LNCAP (cell line): ENCODE results near the gene SLC2A9.

Source experiments
- TF ChIP-seq, protein P1 (sequence below): fragments of 450-650 bp; IDR thresholded peaks from 2 replicates; pipeline ENCODE4 v1.5.1; 2017; ENCODE audit warnings: mild to moderate bottlenecking

SLC2A9 gene

DNA sequence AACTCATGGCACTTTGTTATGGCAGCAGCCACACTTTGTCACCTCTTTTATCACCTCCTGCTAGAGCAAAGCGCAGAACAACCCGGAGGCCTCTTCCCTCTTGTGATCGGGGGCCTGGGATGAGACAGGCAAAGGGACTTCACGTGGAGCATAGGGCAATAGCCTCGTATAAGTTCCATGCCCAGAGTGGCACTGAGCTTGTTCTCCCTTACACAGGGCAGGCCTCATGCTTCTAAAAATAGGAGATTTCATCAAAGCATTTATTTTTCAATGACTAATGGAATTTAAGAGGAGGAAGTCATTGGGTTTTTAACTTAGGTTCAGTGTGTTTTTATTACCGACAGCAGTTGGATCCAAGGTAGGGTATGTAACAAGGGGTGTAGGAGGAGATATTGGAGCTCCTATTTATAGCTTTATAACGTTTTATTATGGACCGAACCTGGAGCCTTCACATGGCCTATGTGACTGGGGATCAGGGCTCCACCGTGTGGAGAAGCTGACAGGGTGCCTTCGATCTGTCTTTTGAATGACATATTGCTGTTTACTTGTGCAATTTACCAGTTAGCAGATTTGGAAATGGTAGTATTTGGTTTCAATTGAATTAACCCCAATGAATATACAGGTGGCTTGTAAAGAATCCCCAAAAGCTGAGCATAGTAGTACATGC lies 93.8 kb downstream of the SLC2A9 start:
- TF ChIP-seq, protein P1, sequence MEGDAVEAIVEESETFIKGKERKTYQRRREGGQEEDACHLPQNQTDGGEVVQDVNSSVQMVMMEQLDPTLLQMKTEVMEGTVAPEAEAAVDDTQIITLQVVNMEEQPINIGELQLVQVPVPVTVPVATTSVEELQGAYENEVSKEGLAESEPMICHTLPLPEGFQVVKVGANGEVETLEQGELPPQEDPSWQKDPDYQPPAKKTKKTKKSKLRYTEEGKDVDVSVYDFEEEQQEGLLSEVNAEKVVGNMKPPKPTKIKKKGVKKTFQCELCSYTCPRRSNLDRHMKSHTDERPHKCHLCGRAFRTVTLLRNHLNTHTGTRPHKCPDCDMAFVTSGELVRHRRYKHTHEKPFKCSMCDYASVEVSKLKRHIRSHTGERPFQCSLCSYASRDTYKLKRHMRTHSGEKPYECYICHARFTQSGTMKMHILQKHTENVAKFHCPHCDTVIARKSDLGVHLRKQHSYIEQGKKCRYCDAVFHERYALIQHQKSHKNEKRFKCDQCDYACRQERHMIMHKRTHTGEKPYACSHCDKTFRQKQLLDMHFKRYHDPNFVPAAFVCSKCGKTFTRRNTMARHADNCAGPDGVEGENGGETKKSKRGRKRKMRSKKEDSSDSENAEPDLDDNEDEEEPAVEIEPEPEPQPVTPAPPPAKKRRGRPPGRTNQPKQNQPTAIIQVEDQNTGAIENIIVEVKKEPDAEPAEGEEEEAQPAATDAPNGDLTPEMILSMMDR = 0 out of 2 replicates have a peak, but pooled peaks have one; percentile 20

DNA sequence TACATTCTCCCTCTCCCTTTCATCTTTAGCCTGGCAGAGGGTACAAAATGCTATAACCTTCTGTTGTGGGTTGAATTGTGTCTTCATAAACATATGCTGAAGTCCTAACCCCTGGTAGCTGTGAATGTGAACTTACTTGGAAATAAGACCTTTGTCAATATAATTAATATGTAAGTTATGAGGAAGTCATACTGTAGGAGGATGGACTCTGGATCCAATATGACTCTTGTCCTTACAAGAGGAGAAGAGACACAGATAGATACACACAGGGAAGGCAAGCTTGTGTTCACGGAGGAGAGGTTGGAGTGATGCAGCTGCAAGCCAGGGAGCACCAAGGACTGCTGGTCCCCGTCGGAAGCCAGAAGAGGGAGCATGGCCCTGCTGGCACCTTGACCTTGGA lies 94.7 kb downstream of the SLC2A9 start:
- TF ChIP-seq, protein P1 = no peak

DNA sequence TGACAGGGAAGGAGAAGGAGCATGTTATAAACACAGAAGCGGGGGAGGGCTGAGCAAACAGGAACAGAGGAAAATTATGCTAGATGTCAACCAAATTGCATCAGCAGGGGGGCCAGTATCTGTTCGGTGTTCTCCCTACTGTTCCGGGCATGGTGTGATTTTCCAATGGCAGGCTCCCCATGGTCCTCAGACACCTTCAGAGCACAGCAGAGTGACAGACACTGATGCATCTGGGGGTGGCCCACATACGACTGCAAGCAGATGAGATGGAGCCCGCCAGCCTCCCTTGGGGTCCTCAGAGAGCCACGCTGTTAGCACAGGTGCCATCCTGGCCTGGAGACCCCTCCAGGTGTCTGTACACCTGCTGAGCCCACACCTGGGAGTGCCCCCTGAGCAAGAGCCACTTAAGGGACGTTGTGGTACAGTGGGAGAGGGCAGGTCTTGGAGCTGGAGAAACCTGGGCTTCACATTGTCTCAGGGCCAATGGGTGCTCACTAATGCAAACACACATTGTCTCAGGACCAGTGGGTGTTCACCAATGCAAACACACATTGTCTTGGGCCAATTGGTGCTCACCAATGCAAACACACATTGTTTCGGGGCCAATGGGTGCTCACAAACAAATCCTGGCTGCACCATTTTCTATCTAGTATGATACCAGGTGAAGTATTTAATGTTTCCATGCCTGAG lies 95.4 kb downstream of the SLC2A9 start:
- TF ChIP-seq, protein P1 = no peak

DNA sequence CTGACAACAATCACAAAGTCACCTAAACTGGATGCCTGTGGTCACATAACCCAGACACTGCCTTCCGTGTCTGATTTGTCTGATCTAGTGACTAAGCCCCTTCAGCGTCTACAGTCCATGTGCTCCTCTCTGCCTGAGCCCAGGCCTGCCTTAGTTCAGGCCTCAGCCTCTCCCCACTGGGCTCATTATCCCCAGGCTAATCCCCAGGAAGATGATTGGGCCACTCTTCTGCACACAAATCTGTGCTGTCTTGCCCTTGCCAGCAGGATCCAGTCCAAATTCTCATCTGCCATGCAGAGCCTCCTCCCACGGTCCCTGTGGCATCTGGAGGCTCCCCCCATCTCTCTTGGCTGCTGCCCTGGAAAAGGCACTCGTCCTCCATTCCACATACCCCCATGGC lies 96.5 kb downstream of the SLC2A9 start:
- TF ChIP-seq, protein P1 = no peak

DNA sequence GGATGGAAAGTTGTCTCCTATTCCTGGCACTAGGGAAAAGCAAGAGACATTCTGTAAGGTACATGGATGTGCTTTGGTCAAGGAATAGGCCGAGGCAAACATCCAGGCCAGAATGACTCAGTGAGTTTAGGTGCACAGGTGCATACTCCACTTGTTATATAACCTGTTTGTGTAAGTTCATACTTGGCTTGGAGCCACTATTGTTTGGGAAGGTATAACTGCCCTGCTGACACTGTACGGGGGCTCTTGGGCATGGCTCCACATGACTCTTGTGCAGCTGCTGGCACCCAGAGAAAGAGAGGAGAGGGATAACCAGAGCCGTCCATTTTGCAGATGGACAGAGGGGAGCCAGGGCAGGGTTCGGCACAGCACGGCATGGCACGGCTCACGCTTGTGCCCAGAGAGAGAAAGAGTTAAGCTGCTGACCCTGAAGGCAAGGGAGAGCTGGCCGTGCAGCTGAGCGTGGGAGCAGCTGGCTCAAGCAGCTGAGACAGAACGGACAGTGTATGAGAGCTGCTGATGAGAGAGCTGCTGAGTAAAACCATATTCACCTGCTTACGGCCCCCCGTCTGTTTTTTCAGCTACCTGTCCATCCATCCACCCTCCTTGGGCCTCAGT lies 98.0 kb downstream of the SLC2A9 start:
- TF ChIP-seq, protein P1 = no peak

DNA sequence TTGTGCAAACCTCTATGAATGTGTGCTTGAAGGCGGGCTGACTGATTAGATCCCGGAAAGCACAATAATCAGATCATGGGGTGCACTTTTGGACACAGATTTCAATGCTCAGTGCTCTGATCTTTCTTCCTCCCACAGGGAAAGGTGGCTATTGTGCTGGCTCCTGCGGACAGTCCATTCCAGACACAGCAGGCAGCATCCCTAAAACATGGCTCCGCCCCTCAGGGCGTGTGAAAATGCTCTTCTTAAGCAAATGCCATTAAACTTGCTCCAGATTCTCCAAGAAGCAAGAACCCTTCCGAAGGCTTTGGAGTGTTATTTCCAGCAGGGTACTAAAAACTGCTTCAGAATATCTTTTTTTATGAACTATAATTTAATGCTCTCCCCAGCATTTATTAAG lies 100.0 kb downstream of the SLC2A9 start:
- TF ChIP-seq, protein P1 = no peak

DNA sequence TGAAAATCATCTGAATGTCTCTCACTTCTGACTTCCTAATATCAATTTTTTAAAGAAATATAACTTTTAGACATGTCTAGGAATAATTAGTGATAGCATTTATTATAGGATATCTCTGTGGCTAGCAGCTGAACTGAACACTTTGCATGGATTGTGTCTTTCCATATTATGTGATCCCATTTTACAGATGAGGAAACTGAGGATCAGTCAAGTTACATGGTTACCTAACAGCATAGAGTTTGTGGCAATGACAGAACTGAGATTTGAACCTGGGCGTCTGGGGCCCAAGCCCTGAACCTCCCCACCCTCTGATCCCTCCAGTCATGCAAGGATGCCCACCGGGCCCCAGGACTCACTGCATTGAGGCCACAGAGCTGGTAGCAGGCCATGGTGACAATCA lies 101.3 kb downstream of the SLC2A9 start:
- TF ChIP-seq, protein P1 = no peak
